DOHH2 (cell line): ENCODE results near the gene CACNA1A.

Experiments used
- EZH2phosphoT487 ChIP-seq: fragments of 200-600 bp; sonication (generic); IDR thresholded peaks from 2 replicates; pipeline ENCODE4 v1.6.1; 2017; ENCODE audit warnings: borderline replicate concordance, mild to moderate bottlenecking, antibody characterized with exemption, low read length, moderate library complexity, mixed read lengths
- TF ChIP-seq, protein P1 (sequence below): fragments of 200-600 bp; sonication (generic); IDR thresholded peaks from one replicate; pipeline ENCODE4 v1.5.1; 2014; ENCODE audit warnings: antibody characterized with exemption, mild to moderate bottlenecking, low read depth, low read length; ENCODE audit not compliant: poor library complexity, severe bottlenecking

DNA sequence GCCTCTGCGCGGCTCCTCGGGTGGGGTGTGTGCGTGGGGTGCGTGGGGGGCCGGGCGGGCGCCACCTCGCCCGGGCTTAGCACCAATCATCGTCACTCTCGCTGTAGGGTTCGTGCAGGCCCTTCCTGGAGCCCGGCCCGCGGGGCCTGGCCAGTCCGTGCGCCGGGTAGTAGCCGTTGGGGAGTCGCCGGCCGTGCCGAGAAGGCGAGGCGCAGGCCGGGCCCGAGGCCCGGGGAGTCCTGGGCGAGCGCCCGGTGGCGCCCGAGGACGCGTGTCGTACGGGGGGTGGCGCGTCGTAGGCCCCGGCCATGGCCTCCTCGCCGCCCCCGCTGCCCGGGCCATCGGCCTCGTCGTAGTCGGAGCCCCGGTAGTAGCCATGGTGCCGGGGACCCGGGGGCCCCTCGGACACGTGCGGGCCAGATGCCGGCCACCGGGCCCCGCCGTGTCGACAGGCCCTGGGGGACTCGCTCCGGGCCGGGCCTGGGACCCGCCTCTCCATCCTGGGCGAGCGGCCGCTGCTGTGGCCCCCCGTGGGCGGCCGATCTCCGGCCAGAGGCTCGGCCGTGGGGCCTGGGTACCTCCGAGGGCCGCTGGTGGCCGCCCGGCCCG lies 298.9 kb downstream of the CACNA1A start:
- TF ChIP-seq, protein P1, sequence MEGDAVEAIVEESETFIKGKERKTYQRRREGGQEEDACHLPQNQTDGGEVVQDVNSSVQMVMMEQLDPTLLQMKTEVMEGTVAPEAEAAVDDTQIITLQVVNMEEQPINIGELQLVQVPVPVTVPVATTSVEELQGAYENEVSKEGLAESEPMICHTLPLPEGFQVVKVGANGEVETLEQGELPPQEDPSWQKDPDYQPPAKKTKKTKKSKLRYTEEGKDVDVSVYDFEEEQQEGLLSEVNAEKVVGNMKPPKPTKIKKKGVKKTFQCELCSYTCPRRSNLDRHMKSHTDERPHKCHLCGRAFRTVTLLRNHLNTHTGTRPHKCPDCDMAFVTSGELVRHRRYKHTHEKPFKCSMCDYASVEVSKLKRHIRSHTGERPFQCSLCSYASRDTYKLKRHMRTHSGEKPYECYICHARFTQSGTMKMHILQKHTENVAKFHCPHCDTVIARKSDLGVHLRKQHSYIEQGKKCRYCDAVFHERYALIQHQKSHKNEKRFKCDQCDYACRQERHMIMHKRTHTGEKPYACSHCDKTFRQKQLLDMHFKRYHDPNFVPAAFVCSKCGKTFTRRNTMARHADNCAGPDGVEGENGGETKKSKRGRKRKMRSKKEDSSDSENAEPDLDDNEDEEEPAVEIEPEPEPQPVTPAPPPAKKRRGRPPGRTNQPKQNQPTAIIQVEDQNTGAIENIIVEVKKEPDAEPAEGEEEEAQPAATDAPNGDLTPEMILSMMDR = no peak
- no peak for TF ChIP-seq EZH2phosphoT487
